Measurements from ENCODE around the gene CXorf58. TPM values are rescaled to one million over a fixed set of nuclear protein-coding genes. Genes with fewer than 3 reads are reported as not detected.
A peak's percentile ranks its signal among the peaks of the same experiment; 100 is the strongest.

CXorf58 gene
- polyA plus RNA-seq, 2 of the 4 experiments (the other 2 are of a cell fraction): 0.15 to 0.47 TPM

DNA sequence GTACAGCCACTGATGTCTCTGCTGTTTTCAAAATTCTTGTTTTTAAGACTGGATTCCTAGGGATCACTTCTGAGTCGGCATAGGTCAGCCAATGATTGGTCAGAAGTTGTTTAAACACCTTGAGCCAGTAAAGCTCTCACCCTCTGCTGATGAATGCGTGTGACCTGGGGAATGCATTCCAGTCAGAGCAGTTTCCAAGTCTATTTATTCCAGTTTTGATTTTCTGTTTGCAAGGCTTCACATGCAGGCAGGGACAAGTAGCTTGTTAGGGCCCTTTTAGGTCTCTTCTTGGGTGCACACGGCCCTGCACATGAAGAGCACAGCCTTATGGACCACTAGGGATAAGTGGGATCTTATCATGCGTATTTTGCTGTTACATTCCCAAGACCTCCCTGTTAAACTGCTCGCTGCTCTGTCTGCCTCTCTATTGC, 72.2 kb downstream of the CXorf58 start:
- FAIRE-seq (no peak), ATAC-seq (peak in 1 of 2 experiments; percentile 50; a peak in 4 of 6 replicates), DNase-seq (ENCODE audit: low read depth in 1 of 2, low spot score in 1 of 2) (no peak)
- no peak overlapping the region for H3K27ac ChIP-seq
- WGBS (ENCODE audit: missing lambda C conversion rate): 64% methylated on average over 5 of the region's 5 CpGs
- no peak overlapping the region for H3K4me3 ChIP-seq
- TF ChIP-seq, protein P1, sequence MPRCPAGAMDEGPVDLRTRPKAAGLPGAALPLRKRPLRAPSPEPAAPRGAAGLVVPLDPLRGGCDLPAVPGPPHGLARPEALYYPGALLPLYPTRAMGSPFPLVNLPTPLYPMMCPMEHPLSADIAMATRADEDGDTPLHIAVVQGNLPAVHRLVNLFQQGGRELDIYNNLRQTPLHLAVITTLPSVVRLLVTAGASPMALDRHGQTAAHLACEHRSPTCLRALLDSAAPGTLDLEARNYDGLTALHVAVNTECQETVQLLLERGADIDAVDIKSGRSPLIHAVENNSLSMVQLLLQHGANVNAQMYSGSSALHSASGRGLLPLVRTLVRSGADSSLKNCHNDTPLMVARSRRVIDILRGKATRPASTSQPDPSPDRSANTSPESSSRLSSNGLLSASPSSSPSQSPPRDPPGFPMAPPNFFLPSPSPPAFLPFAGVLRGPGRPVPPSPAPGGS (IDR thresholded peaks at IDR 0.05): no peak
- TF ChIP-seq ESRRA (IDR thresholded peaks at IDR 0.05; ENCODE audit: borderline replicate concordance, low read length) (no peak), MYC (IDR thresholded peaks at IDR 0.05; ENCODE audit: borderline replicate concordance, low read length) (no peak), NFE2L2 (conservative IDR thresholded peaks at IDR 0.05; ENCODE audit: low read length) (no peak), RCOR1 (IDR thresholded peaks at IDR 0.05; ENCODE audit: low read depth, low read length) (no peak), CBX2 (IDR thresholded peaks at IDR 0.05; ENCODE audit: borderline replicate concordance, low read depth) (no peak), HDAC2 (IDR thresholded peaks at IDR 0.05) (no peak), CEBPB (IDR thresholded peaks at IDR 0.05) (no peak)
- TF ChIP-seq, protein P2, sequence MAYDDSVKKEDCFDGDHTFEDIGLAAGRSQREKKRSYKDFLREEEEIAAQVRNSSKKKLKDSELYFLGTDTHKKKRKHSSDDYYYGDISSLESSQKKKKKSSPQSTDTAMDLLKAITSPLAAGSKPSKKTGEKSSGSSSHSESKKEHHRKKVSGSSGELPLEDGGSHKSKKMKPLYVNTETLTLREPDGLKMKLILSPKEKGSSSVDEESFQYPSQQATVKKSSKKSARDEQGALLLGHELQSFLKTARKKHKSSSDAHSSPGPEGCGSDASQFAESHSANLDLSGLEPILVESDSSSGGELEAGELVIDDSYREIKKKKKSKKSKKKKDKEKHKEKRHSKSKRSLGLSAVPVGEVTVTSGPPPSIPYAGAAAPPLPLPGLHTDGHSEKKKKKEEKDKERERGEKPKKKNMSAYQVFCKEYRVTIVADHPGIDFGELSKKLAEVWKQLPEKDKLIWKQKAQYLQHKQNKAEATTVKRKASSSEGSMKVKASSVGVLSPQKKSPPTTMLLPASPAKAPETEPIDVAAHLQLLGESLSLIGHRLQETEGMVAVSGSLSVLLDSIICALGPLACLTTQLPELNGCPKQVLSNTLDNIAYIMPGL (CRISPR knock-in tag; IDR thresholded peaks at IDR 0.05; ENCODE audit: borderline replicate concordance): no peak
- POLR2A ChIA-PET: no interaction called here
- H3K4me1 ChIP-seq: no peaks in the 10 kb centered on the region
- CTCF ChIA-PET: no interaction called here
- H3K9me3 ChIP-seq: no peaks in the 10 kb centered on the region
- H3K4me2 ChIP-seq: no peak overlapping the region

DNA sequence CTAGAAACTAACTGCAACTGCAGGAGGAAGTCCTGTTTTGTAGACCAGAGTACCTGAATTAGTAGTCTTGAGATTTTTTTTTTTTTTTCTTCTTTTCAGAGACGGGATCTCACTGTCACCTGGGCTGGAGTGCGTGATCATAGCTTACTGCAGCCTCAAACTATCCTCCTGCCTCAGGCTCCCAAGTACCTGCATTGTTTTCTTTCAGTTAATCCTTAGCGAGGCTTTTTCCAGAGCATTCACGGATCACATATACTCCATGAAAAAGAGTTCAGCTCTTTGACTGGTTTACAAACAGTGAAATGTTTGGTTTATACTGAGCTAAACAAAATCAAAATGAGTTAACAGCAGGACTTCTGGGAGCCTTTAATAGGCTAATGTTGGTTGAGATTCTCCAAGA, 73.4 kb downstream of the CXorf58 start:
- no peak overlapping the region for H3K4me2 ChIP-seq
- no peak for ATAC-seq
- POLR2A ChIA-PET: no interaction called here
- CTCF ChIA-PET: interaction anchor here (0.7 to 1.0 kb wide), 2 partner anchors 11 to 191 kb away, joined by 3 read pairs; no protein-coding TSS in a partner anchor
- peak; percentile 46 for FAIRE-seq
- H3K9me3 ChIP-seq: no peaks in the 10 kb centered on the region
- H3K4me1 ChIP-seq: peaks cover 9% of the 10 kb centered on the region; the same call in 1 of the 3 replicates
- no peak for DNase-seq (ENCODE audit: low read depth in 1 of 2, low spot score in 1 of 2)
- TF ChIP-seq HDAC2 (IDR thresholded peaks at IDR 0.05) (no peak), RAD21 (conservative IDR thresholded peaks at IDR 0.05 in 1 of 2, IDR thresholded peaks at IDR 0.05 in 1 of 2) (no peak), BHLHE40 (IDR thresholded peaks at IDR 0.05; ENCODE audit: low read depth, low read length) (no peak), KDM5A (IDR thresholded peaks at IDR 0.05) (no peak), RCOR1 (IDR thresholded peaks at IDR 0.05; ENCODE audit: low read depth, low read length) (no peak), CEBPB (IDR thresholded peaks at IDR 0.05) (no peak), HOXB13 (CRISPR knock-in tag; IDR thresholded peaks at IDR 0.05; ENCODE audit: low read depth) (no peak), KDM1A (IDR thresholded peaks at IDR 0.05; ENCODE audit: low read depth) (no peak)
- TF ChIP-seq, protein P3, sequence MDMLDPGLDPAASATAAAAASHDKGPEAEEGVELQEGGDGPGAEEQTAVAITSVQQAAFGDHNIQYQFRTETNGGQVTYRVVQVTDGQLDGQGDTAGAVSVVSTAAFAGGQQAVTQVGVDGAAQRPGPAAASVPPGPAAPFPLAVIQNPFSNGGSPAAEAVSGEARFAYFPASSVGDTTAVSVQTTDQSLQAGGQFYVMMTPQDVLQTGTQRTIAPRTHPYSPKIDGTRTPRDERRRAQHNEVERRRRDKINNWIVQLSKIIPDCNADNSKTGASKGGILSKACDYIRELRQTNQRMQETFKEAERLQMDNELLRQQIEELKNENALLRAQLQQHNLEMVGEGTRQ (IDR thresholded peaks at IDR 0.05): no peak
- TF ChIP-seq, protein P4, sequence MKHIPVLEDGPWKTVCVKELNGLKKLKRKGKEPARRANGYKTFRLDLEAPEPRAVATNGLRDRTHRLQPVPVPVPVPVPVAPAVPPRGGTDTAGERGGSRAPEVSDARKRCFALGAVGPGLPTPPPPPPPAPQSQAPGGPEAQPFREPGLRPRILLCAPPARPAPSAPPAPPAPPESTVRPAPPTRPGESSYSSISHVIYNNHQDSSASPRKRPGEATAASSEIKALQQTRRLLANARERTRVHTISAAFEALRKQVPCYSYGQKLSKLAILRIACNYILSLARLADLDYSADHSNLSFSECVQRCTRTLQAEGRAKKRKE (CRISPR knock-in tag; IDR thresholded peaks at IDR 0.05; ENCODE audit: low read depth): no peak
- H3K27ac ChIP-seq: no peak overlapping the region
- WGBS (ENCODE audit: missing lambda C conversion rate): 94% methylated on average over 4 of the region's 4 CpGs
- H3K4me3 ChIP-seq: no peak overlapping the region

DNA sequence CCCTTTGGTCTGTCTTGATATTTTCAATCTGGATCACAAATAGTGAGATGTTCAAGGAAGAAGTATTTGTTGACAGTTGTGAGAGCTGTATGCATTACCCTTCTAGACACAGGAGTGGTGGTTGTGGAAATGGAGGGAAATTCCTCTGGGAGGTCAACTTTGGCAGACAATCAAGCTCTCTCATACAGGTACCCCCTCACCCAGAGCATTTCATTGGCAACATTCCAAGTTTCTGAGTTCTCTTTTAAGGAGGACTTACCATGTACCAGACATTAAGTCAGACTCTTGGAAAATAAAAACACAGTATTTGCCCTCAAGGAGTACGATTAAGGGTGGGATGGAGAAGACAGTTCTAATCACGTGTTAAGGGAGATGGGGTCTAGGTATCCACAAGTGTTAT, 73.9 kb downstream of the CXorf58 start:
- H3K4me2 ChIP-seq: no peak overlapping the region
- no peak for ATAC-seq
- POLR2A ChIA-PET: interaction anchor here (1.6 kb wide), 1 partner anchor 44 kb away, joined by 5 read pairs; no protein-coding TSS in a partner anchor

More for the DNA sequence above, 73.9 kb downstream of the CXorf58 start:
- FAIRE-seq (peak; percentile 18), DNase-seq (ENCODE audit: low read depth in 1 of 2, low spot score in 1 of 2) (no peak)
- H3K4me3 ChIP-seq: no peak overlapping the region
- peaks cover 9% of the 10 kb centered on the region; the same call in 1 of the 3 replicates for H3K4me1 ChIP-seq
- 94% methylated on average over 2 of the region's 2 CpGs for WGBS (ENCODE audit: missing lambda C conversion rate)
- H3K27ac ChIP-seq: no peak overlapping the region
- no peak for TF ChIP-seq ZC3H11A (IDR thresholded peaks at IDR 0.05)
- TF ChIP-seq SREBF2 (IDR thresholded peaks at IDR 0.05): no peak
- no peak for TF ChIP-seq HDAC2 (IDR thresholded peaks at IDR 0.05)
- TF ChIP-seq RNF2 (IDR thresholded peaks at IDR 0.05; ENCODE audit: borderline replicate concordance, low read depth): no peak
- TF ChIP-seq, protein P5, sequence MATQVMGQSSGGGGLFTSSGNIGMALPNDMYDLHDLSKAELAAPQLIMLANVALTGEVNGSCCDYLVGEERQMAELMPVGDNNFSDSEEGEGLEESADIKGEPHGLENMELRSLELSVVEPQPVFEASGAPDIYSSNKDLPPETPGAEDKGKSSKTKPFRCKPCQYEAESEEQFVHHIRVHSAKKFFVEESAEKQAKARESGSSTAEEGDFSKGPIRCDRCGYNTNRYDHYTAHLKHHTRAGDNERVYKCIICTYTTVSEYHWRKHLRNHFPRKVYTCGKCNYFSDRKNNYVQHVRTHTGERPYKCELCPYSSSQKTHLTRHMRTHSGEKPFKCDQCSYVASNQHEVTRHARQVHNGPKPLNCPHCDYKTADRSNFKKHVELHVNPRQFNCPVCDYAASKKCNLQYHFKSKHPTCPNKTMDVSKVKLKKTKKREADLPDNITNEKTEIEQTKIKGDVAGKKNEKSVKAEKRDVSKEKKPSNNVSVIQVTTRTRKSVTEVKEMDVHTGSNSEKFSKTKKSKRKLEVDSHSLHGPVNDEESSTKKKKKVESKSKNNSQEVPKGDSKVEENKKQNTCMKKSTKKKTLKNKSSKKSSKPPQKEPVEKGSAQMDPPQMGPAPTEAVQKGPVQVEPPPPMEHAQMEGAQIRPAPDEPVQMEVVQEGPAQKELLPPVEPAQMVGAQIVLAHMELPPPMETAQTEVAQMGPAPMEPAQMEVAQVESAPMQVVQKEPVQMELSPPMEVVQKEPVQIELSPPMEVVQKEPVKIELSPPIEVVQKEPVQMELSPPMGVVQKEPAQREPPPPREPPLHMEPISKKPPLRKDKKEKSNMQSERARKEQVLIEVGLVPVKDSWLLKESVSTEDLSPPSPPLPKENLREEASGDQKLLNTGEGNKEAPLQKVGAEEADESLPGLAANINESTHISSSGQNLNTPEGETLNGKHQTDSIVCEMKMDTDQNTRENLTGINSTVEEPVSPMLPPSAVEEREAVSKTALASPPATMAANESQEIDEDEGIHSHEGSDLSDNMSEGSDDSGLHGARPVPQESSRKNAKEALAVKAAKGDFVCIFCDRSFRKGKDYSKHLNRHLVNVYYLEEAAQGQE (IDR thresholded peaks at IDR 0.05): no peak
- no peak for TF ChIP-seq NR3C1 (IDR thresholded peaks at IDR 0.05)
- TF ChIP-seq POLR2AphosphoS2 (conservative IDR thresholded peaks at IDR 0.05; ENCODE audit: low read length): no peak
- TF ChIP-seq CBX8 (IDR thresholded peaks at IDR 0.05): no peak
- TF ChIP-seq TFCP2L1 (CRISPR knock-in tag; IDR thresholded peaks at IDR 0.05): no peak
- no peak for TF ChIP-seq JUN (IDR thresholded peaks at IDR 0.05)
- no peak for TF ChIP-seq EHF (CRISPR knock-in tag; IDR thresholded peaks at IDR 0.05)
- TF ChIP-seq RFX5 (IDR thresholded peaks at IDR 0.05): no peak
- no peak for TF ChIP-seq KDM5A (IDR thresholded peaks at IDR 0.05)
- H3K9me3 ChIP-seq: no peaks in the 10 kb centered on the region
- CTCF ChIA-PET: interaction anchor here (0.7 kb wide), 1 partner anchor 191 kb away, joined by 3 read pairs; no protein-coding TSS in a partner anchor

Data from A549 (cell line).